Suppressor macrophage (primary cell): ENCODE data around the gene MEOX1.
"Not testable (repeated sequence)": the region's sequence is repeated elsewhere in the genome, so short reads cannot be mapped to it uniquely, and the experiment has no call there.

Source experiments
- DNase-seq, 4 experiments: peaks; one replicate each; pipeline ENCODE4 v3.0.0-alpha.2; 2020 to 2022
- total RNA-seq, 17 experiments: gene quantifications; one replicate each; lab custom pipeline; 2026; ENCODE audit warnings: mixed read lengths in 6 of 17, inconsistent platforms in 3 of 17; lab: John Stamatoyannopoulos, UW

MEOX1 gene
- 0 to 1.3 (median 0) reads per million in 17 experiments for total RNA-seq

GRCh38 chr17:43661699-43662412, at the start of gene MEOX1:
TSS of gene MEOX1 (minus strand) at chr17:43661922. CDS start at chr17:43661534, 388 bp downstream.
- DNase-seq, result no peak

GRCh38 chr17:43710101-43710500, 48.4 kb upstream of the MEOX1 start:
- no peak for DNase-seq

GRCh38 chr17:43709210-43709609, 47.5 kb upstream of the MEOX1 start:
- DNase-seq, result no peak

- no peak for DNase-seq
Observed at GRCh38 chr17:43707184-43707583, 45.5 kb upstream of the MEOX1 start.

GRCh38 chr17:43706235-43706634, 44.5 kb upstream of the MEOX1 start:
- no peak for DNase-seq

GRCh38 chr17:43703630-43704029, 41.9 kb upstream of the MEOX1 start:
- DNase-seq, result no peak

- peak in 1 of 4 experiments; percentile 26 for DNase-seq
Observed at GRCh38 chr17:43702637-43703036, 40.9 kb upstream of the MEOX1 start.

- peak; percentile 70 to 85 (median 78) for DNase-seq
Observed at GRCh38 chr17:43701318-43701743, 39.6 kb upstream of the MEOX1 start.

- no peak for DNase-seq
Observed at GRCh38 chr17:43699438-43699756, 37.7 kb upstream of the MEOX1 start.

GRCh38 chr17:43698678-43699437, 37.1 kb upstream of the MEOX1 start:
- DNase-seq, result no peak

- no peak for DNase-seq
Observed at GRCh38 chr17:43697937-43698336, 36.2 kb upstream of the MEOX1 start.

GRCh38 chr17:43696891-43697290, 35.2 kb upstream of the MEOX1 start:
- no peak for DNase-seq

- peak; percentile 42 to 71 (median 58) for DNase-seq
Observed at GRCh38 chr17:43695970-43696865, 34.5 kb upstream of the MEOX1 start.

- DNase-seq, result peak; percentile 84 to 90 (median 88)
Observed at GRCh38 chr17:43694081-43694870, 32.6 kb upstream of the MEOX1 start.

- DNase-seq, result no peak
Observed at GRCh38 chr17:43691317-43691693, 29.6 kb upstream of the MEOX1 start.

GRCh38 chr17:43690624-43691316, 29.0 kb upstream of the MEOX1 start:
- no peak for DNase-seq

- DNase-seq, result no peak
Observed at GRCh38 chr17:43689814-43690213, 28.1 kb upstream of the MEOX1 start.

- DNase-seq, result no peak
Observed at GRCh38 chr17:43689131-43689530, 27.4 kb upstream of the MEOX1 start.

GRCh38 chr17:43686957-43687356, 25.2 kb upstream of the MEOX1 start:
- not testable (repeated sequence) for DNase-seq

GRCh38 chr17:43683928-43684653, 22.4 kb upstream of the MEOX1 start:
- DNase-seq, result no peak

GRCh38 chr17:43680461-43680860, 18.7 kb upstream of the MEOX1 start:
- no peak for DNase-seq
